EH (cell line): Measurements from ENCODE around the gene COL17A1.

Experiments
- DNase-seq: peaks from one replicate; pipeline ENCODE4 v3.0.0-alpha.2; 2015; ENCODE audit warnings: low read depth

The COL17A1 gene

GRCh38 chr10:104049504-104050250 lies 36.0 kb downstream of the COL17A1 start:
- peak; percentile 64 for DNase-seq

- no peak for DNase-seq
Observed at GRCh38 chr10:104046651-104047050, 39.0 kb downstream of the COL17A1 start.

GRCh38 chr10:104045151-104046089 lies 40.3 kb downstream of the COL17A1 start:
- peak; percentile 80 for DNase-seq

GRCh38 chr10:104043854-104044253 lies 41.8 kb downstream of the COL17A1 start:
- DNase-seq = no peak

GRCh38 chr10:104043185-104043830 lies 42.4 kb downstream of the COL17A1 start:
- DNase-seq = no peak

GRCh38 chr10:104041891-104042535 lies 43.7 kb downstream of the COL17A1 start:
- no peak for DNase-seq

GRCh38 chr10:104040862-104041789 lies 44.6 kb downstream of the COL17A1 start:
- DNase-seq = no peak

GRCh38 chr10:104040382-104040781 lies 45.3 kb downstream of the COL17A1 start:
- DNase-seq = no peak

- no peak for DNase-seq
Observed at GRCh38 chr10:104038958-104039752, 46.5 kb downstream of the COL17A1 start.

- DNase-seq = no peak
Observed at GRCh38 chr10:104038537-104038936, 47.1 kb downstream of the COL17A1 start.

GRCh38 chr10:104037261-104037951 lies 48.3 kb downstream of the COL17A1 start:
- DNase-seq = no peak

GRCh38 chr10:104036518-104037260 lies 49.0 kb downstream of the COL17A1 start:
- DNase-seq = no peak

GRCh38 chr10:104036069-104036384 lies 49.7 kb downstream of the COL17A1 start:
- no peak for DNase-seq

- DNase-seq = no peak
Observed at GRCh38 chr10:104035194-104036068, 50.2 kb downstream of the COL17A1 start.

- DNase-seq = no peak
Observed at GRCh38 chr10:104034401-104035193, 51.1 kb downstream of the COL17A1 start.

GRCh38 chr10:104033966-104034365 lies 51.7 kb downstream of the COL17A1 start:
- no peak for DNase-seq

GRCh38 chr10:104033401-104033930 lies 52.2 kb downstream of the COL17A1 start:
- no peak for DNase-seq
